GM19351 (cell line): ENCODE measurements around the gene KIAA1549.

Experiments
- ATAC-seq: cut with Tn5 transposase; IDR thresholded peaks from one replicate; pipeline ENCODE4 v1.9.1; 2021; ENCODE audit warnings: mild to moderate bottlenecking, moderate library complexity; ENCODE audit not compliant: unreplicated experiment

The KIAA1549 gene

GRCh38 chr7:138911007-138911406, 70.2 kb downstream of the KIAA1549 start:
- no peak for ATAC-seq

GRCh38 chr7:138907850-138908249, 73.3 kb downstream of the KIAA1549 start:
- no peak for ATAC-seq

- no peak for ATAC-seq
Measured at GRCh38 chr7:138907201-138907847, 73.9 kb downstream of the KIAA1549 start.

- ATAC-seq, result no peak
Measured at GRCh38 chr7:138903859-138904435, 77.2 kb downstream of the KIAA1549 start.

- no peak for ATAC-seq
Measured at GRCh38 chr7:138903186-138903820, 77.9 kb downstream of the KIAA1549 start.

GRCh38 chr7:138902161-138902560, 79.0 kb downstream of the KIAA1549 start:
- ATAC-seq, result no peak

- no peak for ATAC-seq
Measured at GRCh38 chr7:138900035-138900828, 81.0 kb downstream of the KIAA1549 start.

GRCh38 chr7:138898802-138899201, 82.4 kb downstream of the KIAA1549 start:
- no peak for ATAC-seq

GRCh38 chr7:138898255-138898654, 82.9 kb downstream of the KIAA1549 start:
- ATAC-seq, result peak; percentile 67

GRCh38 chr7:138895679-138896078, 85.5 kb downstream of the KIAA1549 start:
- ATAC-seq, result no peak

GRCh38 chr7:138893258-138893657, 87.9 kb downstream of the KIAA1549 start:
- ATAC-seq, result no peak

GRCh38 chr7:138892812-138893211, 88.4 kb downstream of the KIAA1549 start:
- no peak for ATAC-seq

GRCh38 chr7:138892006-138892630, 89.1 kb downstream of the KIAA1549 start:
- no peak for ATAC-seq

- no peak for ATAC-seq
Measured at GRCh38 chr7:138891446-138891810, 89.8 kb downstream of the KIAA1549 start.

GRCh38 chr7:138890499-138891445, 90.4 kb downstream of the KIAA1549 start:
- no peak for ATAC-seq

- ATAC-seq, result no peak
Measured at GRCh38 chr7:138889582-138890498, 91.3 kb downstream of the KIAA1549 start.

- no peak for ATAC-seq
Measured at GRCh38 chr7:138887872-138888656, 93.1 kb downstream of the KIAA1549 start.

- no peak for ATAC-seq
Measured at GRCh38 chr7:138887085-138887710, 94.0 kb downstream of the KIAA1549 start.
